H1 (cell line): ENCODE results near the gene MACROD2. TPM values are rescaled to one million over a fixed set of nuclear protein-coding genes. Genes with fewer than 3 reads are reported as not detected.

Experiments used
- BACH1 ChIP-seq: IDR thresholded peaks from 2 replicates; pipeline ENCODE4 v1.6.1; 2012; ENCODE audit warnings: low read length, improper control_type of control experiment
- EGR1 ChIP-seq: IDR thresholded peaks from 2 replicates; pipeline ENCODE4 v1.6.1; 2011; ENCODE audit warnings: low read depth, low read length, borderline replicate concordance
- HDAC2 ChIP-seq, 2 experiments: fragments of 300-600 bp in 1 of 2; sonication (generic) in 1 of 2; IDR thresholded peaks; 2 replicates each; pipeline ENCODE4 v1.6.1; 2011 to 2012; ENCODE audit warnings: low read depth in 2 of 2, low read length in 2 of 2, mild to moderate bottlenecking in 2 of 2, moderate library complexity in 2 of 2, borderline replicate concordance in 1 of 2, inconsistent platforms in 1 of 2
- JUND ChIP-seq: IDR thresholded peaks from 2 replicates; pipeline ENCODE4 v1.6.1; 2011; ENCODE audit warnings: mild to moderate bottlenecking, improper control_type of control experiment, low read length
- PHF8 ChIP-seq: fragments of 200-600 bp; sonication (generic); conservative IDR thresholded peaks from 2 replicates; pipeline ENCODE4 v1.7.1; 2012; ENCODE audit warnings: low read depth, mild to moderate bottlenecking, inconsistent platforms, low read length, moderate library complexity
- RAD21 ChIP-seq, 2 experiments: IDR thresholded peaks in 1 of 2; conservative IDR thresholded peaks in 1 of 2; 2 replicates each; pipeline ENCODE4 v1.6.1; 2011; ENCODE audit warnings: low read depth in 2 of 2, low read length in 2 of 2, improper control_type of control experiment in 1 of 2, inconsistent platforms in 1 of 2, mild to moderate bottlenecking in 1 of 2, moderate library complexity in 1 of 2
- RFX5 ChIP-seq: IDR thresholded peaks from 2 replicates; pipeline ENCODE4 v1.6.1; 2011; ENCODE audit warnings: low read depth, low read length, improper control_type of control experiment, borderline replicate concordance
- SAP30 ChIP-seq: fragments of 300-600 bp; sonication (generic); IDR thresholded peaks from 2 replicates; pipeline ENCODE4 v1.7.1; 2012; ENCODE audit warnings: low read length, moderate library complexity, mild to moderate bottlenecking, inconsistent platforms; ENCODE audit not compliant: insufficient read depth, insufficient replicate concordance
- SIRT6 ChIP-seq: IDR thresholded peaks from one replicate; pipeline ENCODE4 v1.7.1; 2012; ENCODE audit warnings: low read length, inconsistent platforms
- TAF7 ChIP-seq: optimal IDR thresholded peaks from 2 replicates; pipeline ENCODE3; 2011; ENCODE audit warnings: low read depth, mild to moderate bottlenecking, inconsistent platforms, low read length, moderate library complexity, borderline replicate concordance
- TEAD4 ChIP-seq: IDR thresholded peaks from 2 replicates; pipeline ENCODE4 v1.6.1; 2012; ENCODE audit warnings: low read depth, low read length, inconsistent platforms, mixed read lengths
- polyA plus RNA-seq, 7 experiments: library from polyadenylated mRNA; depleted of rRNA in 3 of 7; stranded (reverse) in 5 of 7; unstranded in 2 of 7; fragments of >200 nt in 5 of 7; fragments of 200-250 nt in 2 of 7; gene quantifications; 1 replicate in 5 of 7; 2 replicates in 1 of 7; 4 replicates in 1 of 7; pipeline versions ENCODE4 v1.2.1 to v1.2.3, GENCODE V29; 2011 to 2013; ENCODE audit warnings: missing spikeins in 2 of 7, mixed read lengths in 2 of 7
- total RNA-seq: library from RNA; stranded (reverse); fragmentation: NEBNext Ultra II Directional; extraction: Animal tissue kit (Norgen Biotek cat#: 25700); gene quantifications from 2 replicates; pipeline ENCODE4 v1.2.1, GENCODE V29; 2021
- TF ChIP-seq, protein P1 (sequence below): fragments of 300-600 bp; sonication (generic); IDR thresholded peaks from 2 replicates; pipeline ENCODE4 v1.7.1; 2012; ENCODE audit warnings: low read length, moderate library complexity, mild to moderate bottlenecking, inconsistent platforms; ENCODE audit not compliant: insufficient replicate concordance

The MACROD2 gene
- total and polyA plus RNA-seq, 2 of the 8 experiments (the other 6 are each of a cell fraction or from before 2014, with no cell fraction given): 0.70 to 3.9 TPM

DNA sequence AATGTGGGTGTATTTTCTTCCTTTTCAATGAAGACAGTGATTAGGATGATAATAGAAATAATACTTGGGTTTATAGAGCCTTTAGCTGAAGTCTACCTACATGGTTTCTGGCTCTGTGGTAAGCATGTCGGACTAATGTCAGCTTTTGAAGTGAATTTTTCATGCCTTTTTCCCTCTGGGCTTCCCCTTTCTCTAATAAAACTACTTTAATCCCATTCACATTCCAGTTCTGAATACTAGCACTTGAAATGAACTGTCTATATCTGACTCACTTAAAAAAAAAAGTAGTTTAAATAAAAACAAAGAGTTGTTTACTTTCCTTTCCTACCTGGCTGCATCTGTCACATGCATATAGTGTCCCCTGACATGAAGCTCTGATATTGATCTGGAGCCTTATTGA lies 888.0 kb downstream of the MACROD2 start (continued):
- TF ChIP-seq, protein P1, sequence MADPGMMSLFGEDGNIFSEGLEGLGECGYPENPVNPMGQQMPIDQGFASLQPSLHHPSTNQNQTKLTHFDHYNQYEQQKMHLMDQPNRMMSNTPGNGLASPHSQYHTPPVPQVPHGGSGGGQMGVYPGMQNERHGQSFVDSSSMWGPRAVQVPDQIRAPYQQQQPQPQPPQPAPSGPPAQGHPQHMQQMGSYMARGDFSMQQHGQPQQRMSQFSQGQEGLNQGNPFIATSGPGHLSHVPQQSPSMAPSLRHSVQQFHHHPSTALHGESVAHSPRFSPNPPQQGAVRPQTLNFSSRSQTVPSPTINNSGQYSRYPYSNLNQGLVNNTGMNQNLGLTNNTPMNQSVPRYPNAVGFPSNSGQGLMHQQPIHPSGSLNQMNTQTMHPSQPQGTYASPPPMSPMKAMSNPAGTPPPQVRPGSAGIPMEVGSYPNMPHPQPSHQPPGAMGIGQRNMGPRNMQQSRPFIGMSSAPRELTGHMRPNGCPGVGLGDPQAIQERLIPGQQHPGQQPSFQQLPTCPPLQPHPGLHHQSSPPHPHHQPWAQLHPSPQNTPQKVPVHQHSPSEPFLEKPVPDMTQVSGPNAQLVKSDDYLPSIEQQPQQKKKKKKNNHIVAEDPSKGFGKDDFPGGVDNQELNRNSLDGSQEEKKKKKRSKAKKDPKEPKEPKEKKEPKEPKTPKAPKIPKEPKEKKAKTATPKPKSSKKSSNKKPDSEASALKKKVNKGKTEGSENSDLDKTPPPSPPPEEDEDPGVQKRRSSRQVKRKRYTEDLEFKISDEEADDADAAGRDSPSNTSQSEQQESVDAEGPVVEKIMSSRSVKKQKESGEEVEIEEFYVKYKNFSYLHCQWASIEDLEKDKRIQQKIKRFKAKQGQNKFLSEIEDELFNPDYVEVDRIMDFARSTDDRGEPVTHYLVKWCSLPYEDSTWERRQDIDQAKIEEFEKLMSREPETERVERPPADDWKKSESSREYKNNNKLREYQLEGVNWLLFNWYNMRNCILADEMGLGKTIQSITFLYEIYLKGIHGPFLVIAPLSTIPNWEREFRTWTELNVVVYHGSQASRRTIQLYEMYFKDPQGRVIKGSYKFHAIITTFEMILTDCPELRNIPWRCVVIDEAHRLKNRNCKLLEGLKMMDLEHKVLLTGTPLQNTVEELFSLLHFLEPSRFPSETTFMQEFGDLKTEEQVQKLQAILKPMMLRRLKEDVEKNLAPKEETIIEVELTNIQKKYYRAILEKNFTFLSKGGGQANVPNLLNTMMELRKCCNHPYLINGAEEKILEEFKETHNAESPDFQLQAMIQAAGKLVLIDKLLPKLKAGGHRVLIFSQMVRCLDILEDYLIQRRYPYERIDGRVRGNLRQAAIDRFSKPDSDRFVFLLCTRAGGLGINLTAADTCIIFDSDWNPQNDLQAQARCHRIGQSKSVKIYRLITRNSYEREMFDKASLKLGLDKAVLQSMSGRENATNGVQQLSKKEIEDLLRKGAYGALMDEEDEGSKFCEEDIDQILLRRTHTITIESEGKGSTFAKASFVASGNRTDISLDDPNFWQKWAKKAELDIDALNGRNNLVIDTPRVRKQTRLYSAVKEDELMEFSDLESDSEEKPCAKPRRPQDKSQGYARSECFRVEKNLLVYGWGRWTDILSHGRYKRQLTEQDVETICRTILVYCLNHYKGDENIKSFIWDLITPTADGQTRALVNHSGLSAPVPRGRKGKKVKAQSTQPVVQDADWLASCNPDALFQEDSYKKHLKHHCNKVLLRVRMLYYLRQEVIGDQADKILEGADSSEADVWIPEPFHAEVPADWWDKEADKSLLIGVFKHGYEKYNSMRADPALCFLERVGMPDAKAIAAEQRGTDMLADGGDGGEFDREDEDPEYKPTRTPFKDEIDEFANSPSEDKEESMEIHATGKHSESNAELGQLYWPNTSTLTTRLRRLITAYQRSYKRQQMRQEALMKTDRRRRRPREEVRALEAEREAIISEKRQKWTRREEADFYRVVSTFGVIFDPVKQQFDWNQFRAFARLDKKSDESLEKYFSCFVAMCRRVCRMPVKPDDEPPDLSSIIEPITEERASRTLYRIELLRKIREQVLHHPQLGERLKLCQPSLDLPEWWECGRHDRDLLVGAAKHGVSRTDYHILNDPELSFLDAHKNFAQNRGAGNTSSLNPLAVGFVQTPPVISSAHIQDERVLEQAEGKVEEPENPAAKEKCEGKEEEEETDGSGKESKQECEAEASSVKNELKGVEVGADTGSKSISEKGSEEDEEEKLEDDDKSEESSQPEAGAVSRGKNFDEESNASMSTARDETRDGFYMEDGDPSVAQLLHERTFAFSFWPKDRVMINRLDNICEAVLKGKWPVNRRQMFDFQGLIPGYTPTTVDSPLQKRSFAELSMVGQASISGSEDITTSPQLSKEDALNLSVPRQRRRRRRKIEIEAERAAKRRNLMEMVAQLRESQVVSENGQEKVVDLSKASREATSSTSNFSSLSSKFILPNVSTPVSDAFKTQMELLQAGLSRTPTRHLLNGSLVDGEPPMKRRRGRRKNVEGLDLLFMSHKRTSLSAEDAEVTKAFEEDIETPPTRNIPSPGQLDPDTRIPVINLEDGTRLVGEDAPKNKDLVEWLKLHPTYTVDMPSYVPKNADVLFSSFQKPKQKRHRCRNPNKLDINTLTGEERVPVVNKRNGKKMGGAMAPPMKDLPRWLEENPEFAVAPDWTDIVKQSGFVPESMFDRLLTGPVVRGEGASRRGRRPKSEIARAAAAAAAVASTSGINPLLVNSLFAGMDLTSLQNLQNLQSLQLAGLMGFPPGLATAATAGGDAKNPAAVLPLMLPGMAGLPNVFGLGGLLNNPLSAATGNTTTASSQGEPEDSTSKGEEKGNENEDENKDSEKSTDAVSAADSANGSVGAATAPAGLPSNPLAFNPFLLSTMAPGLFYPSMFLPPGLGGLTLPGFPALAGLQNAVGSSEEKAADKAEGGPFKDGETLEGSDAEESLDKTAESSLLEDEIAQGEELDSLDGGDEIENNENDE: no peak
- TF ChIP-seq RFX5 (no peak), EGR1 (no peak), SIRT6 (no peak), HDAC2 (IDR thresholded peaks at IDR 0.05; ENCODE audit: borderline replicate concordance in 1 of 2, low read depth in 2 of 2, low read length in 2 of 2) (no peak), JUND (no peak), BACH1 (no peak), TAF7 (no peak), RAD21 (IDR thresholded peaks at IDR 0.05 in 1 of 2, conservative IDR thresholded peaks at IDR 0.05 in 1 of 2; ENCODE audit: low read depth in 2 of 2, low read length in 2 of 2) (no peak), PHF8 (no peak), TEAD4 (no peak), SAP30 (no peak)
